ENCODE measurements around the gene MRPL40. TPM values are rescaled to one million over a fixed set of nuclear protein-coding genes. Genes with fewer than 3 reads are reported as not detected.

The MRPL40 gene
- total and polyA plus RNA-seq, 2 experiments from 2014 or later, result 15.5 to 53.5 TPM

DNA sequence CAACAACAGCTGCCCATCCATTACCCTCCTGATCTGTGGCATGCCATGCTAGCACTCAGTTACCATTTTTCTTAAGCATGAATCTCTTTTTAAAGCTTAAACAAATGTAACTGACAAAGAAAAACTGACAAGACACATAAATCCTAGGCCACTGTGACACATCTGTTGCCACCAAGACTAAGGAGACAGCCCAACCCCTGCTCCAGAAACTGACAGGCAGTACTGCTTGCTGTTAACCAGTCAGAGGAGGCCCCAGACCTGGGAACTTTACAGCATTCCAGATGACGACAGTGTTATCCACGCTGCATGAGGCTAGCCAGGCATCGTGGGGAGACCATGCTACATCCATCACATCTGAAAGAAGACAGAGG, 34.6 kb upstream of the MRPL40 start:
- H3K4me3 ChIP-seq, result no peak overlapping the region
- H4K20me1 ChIP-seq (replicated peaks; ENCODE audit: insufficient read depth), result peaks cover 13% of the 10 kb centered on the region
- DNase-seq (ENCODE audit: low spot score), result no peak
- H3K79me2 ChIP-seq (replicated peaks; ENCODE audit: insufficient read depth), result 0 out of 2 replicates have a peak, but pooled peaks cover 3% of the 10 kb centered on the region
- ATAC-seq, result no peak
- no peak overlapping the region for H3K4me3 Mint-ChIP-seq
- no peaks in the 10 kb centered on the region for H3K9me3 Mint-ChIP-seq
- H3K27me3 Mint-ChIP-seq (ENCODE audit: insufficient read depth, low read depth, poor library complexity), result peaks cover 10% of the 10 kb centered on the region
- H3K9me2 ChIP-seq (ENCODE audit: insufficient read depth), result no peaks in the 10 kb centered on the region
- H3F3A ChIP-seq (replicated peaks; ENCODE audit: low read depth), result no peaks in the 10 kb centered on the region
- no peak overlapping the region for H2AFZ ChIP-seq
- no peaks in the 10 kb centered on the region for H3K4me1 ChIP-seq (ENCODE audit: insufficient read depth)
- no peaks in the 10 kb centered on the region for H3K27me3 ChIP-seq (ENCODE audit: insufficient read depth)
- TF ChIP-seq EZH2 (IDR thresholded peaks at IDR 0.05; ENCODE audit: low read depth, unreplicated experiment), result no peak
- no peak for TF ChIP-seq STAT1 (IDR thresholded peaks at IDR 0.05; ENCODE audit: unreplicated experiment)
- TF ChIP-seq EZH2phosphoT487 (IDR thresholded peaks at IDR 0.05; ENCODE audit: unreplicated experiment), result no peak
- TF ChIP-seq NANOG (IDR thresholded peaks at IDR 0.05; ENCODE audit: borderline replicate concordance), result no peak
- TF ChIP-seq ZNF331 (CRISPR knock-in tag; IDR thresholded peaks at IDR 0.05; ENCODE audit: low read depth), result no peak
- TF ChIP-seq POLR2AphosphoS5 (IDR thresholded peaks at IDR 0.05; ENCODE audit: low read depth), result no peak
- TF ChIP-seq, protein P1, sequence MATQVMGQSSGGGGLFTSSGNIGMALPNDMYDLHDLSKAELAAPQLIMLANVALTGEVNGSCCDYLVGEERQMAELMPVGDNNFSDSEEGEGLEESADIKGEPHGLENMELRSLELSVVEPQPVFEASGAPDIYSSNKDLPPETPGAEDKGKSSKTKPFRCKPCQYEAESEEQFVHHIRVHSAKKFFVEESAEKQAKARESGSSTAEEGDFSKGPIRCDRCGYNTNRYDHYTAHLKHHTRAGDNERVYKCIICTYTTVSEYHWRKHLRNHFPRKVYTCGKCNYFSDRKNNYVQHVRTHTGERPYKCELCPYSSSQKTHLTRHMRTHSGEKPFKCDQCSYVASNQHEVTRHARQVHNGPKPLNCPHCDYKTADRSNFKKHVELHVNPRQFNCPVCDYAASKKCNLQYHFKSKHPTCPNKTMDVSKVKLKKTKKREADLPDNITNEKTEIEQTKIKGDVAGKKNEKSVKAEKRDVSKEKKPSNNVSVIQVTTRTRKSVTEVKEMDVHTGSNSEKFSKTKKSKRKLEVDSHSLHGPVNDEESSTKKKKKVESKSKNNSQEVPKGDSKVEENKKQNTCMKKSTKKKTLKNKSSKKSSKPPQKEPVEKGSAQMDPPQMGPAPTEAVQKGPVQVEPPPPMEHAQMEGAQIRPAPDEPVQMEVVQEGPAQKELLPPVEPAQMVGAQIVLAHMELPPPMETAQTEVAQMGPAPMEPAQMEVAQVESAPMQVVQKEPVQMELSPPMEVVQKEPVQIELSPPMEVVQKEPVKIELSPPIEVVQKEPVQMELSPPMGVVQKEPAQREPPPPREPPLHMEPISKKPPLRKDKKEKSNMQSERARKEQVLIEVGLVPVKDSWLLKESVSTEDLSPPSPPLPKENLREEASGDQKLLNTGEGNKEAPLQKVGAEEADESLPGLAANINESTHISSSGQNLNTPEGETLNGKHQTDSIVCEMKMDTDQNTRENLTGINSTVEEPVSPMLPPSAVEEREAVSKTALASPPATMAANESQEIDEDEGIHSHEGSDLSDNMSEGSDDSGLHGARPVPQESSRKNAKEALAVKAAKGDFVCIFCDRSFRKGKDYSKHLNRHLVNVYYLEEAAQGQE (IDR thresholded peaks at IDR 0.05; ENCODE audit: unreplicated experiment), result no peak
- TF ChIP-seq CTCF (conservative IDR thresholded peaks at IDR 0.05; ENCODE audit: low read depth in 2 of 2), result no peak
- no peak for TF ChIP-seq ZNF114 (CRISPR knock-in tag; IDR thresholded peaks at IDR 0.05)
- TF ChIP-seq, protein P2, sequence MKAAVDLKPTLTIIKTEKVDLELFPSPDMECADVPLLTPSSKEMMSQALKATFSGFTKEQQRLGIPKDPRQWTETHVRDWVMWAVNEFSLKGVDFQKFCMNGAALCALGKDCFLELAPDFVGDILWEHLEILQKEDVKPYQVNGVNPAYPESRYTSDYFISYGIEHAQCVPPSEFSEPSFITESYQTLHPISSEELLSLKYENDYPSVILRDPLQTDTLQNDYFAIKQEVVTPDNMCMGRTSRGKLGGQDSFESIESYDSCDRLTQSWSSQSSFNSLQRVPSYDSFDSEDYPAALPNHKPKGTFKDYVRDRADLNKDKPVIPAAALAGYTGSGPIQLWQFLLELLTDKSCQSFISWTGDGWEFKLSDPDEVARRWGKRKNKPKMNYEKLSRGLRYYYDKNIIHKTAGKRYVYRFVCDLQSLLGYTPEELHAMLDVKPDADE (IDR thresholded peaks at IDR 0.05), result no peak
- no peak for TF ChIP-seq JUNB (IDR thresholded peaks at IDR 0.05; ENCODE audit: unreplicated experiment)
- no peak for TF ChIP-seq CREB1 (CRISPR knock-in tag; IDR thresholded peaks at IDR 0.05; ENCODE audit: low read depth)
- TF ChIP-seq, protein P3, sequence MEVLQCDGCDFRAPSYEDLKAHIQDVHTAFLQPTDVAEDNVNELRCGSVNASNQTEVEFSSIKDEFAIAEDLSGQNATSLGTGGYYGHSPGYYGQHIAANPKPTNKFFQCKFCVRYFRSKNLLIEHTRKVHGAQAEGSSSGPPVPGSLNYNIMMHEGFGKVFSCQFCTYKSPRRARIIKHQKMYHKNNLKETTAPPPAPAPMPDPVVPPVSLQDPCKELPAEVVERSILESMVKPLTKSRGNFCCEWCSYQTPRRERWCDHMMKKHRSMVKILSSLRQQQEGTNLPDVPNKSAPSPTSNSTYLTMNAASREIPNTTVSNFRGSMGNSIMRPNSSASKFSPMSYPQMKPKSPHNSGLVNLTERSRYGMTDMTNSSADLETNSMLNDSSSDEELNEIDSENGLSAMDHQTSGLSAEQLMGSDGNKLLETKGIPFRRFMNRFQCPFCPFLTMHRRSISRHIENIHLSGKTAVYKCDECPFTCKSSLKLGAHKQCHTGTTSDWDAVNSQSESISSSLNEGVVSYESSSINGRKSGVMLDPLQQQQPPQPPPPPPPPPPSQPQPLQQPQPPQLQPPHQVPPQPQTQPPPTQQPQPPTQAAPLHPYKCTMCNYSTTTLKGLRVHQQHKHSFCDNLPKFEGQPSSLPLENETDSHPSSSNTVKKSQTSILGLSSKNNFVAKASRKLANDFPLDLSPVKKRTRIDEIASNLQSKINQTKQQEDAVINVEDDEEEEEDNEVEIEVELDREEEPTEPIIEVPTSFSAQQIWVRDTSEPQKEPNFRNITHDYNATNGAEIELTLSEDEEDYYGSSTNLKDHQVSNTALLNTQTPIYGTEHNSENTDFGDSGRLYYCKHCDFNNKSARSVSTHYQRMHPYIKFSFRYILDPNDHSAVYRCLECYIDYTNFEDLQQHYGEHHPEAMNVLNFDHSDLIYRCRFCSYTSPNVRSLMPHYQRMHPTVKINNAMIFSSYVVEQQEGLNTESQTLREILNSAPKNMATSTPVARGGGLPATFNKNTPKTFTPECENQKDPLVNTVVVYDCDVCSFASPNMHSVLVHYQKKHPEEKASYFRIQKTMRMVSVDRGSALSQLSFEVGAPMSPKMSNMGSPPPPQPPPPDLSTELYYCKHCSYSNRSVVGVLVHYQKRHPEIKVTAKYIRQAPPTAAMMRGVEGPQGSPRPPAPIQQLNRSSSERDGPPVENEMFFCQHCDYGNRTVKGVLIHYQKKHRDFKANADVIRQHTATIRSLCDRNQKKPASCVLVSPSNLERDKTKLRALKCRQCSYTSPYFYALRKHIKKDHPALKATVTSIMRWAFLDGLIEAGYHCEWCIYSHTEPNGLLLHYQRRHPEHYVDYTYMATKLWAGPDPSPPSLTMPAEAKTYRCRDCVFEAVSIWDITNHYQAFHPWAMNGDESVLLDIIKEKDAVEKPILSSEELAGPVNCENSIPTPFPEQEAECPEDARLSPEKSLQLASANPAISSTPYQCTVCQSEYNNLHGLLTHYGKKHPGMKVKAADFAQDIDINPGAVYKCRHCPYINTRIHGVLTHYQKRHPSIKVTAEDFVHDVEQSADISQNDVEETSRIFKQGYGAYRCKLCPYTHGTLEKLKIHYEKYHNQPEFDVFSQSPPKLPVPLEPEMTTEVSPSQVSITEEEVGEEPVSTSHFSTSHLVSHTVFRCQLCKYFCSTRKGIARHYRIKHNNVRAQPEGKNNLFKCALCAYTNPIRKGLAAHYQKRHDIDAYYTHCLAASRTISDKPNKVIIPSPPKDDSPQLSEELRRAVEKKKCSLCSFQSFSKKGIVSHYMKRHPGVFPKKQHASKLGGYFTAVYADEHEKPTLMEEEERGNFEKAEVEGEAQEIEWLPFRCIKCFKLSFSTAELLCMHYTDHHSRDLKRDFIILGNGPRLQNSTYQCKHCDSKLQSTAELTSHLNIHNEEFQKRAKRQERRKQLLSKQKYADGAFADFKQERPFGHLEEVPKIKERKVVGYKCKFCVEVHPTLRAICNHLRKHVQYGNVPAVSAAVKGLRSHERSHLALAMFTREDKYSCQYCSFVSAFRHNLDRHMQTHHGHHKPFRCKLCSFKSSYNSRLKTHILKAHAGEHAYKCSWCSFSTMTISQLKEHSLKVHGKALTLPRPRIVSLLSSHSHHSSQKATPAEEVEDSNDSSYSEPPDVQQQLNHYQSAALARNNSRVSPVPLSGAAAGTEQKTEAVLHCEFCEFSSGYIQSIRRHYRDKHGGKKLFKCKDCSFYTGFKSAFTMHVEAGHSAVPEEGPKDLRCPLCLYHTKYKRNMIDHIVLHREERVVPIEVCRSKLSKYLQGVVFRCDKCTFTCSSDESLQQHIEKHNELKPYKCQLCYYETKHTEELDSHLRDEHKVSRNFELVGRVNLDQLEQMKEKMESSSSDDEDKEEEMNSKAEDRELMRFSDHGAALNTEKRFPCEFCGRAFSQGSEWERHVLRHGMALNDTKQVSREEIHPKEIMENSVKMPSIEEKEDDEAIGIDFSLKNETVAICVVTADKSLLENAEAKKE (CRISPR knock-in tag; IDR thresholded peaks at IDR 0.05), result no peak
- H3K4me1 Mint-ChIP-seq, result no peaks in the 10 kb centered on the region
- peaks cover 25% of the 10 kb centered on the region for H3K36me3 ChIP-seq (ENCODE audit: insufficient read depth)
- H3K27ac Mint-ChIP-seq, result no peak overlapping the region
- peaks cover 61% of the 10 kb centered on the region for H3K36me3 Mint-ChIP-seq (ENCODE audit: low read depth)
- H3K4me2 ChIP-seq, result no peak overlapping the region
- H3K27ac ChIP-seq (ENCODE audit: low read depth), result no peak overlapping the region

Measured in GM23338 (cell line).